GM21723 (cell line): ENCODE measurements around the gene GRHL3.

ENCODE experiments used
- ATAC-seq: cut with Tn5 transposase; IDR thresholded peaks from one replicate; pipeline ENCODE4 v1.9.1; 2021; ENCODE audit warnings: mild to moderate bottlenecking, moderate library complexity; ENCODE audit not compliant: unreplicated experiment

The GRHL3 gene

GRCh38 chr1:24317081-24317480, 2.1 kb upstream of the GRHL3 start:
- ATAC-seq = no peak

- no peak for ATAC-seq
Observed at GRCh38 chr1:24317956-24318614, 1.1 kb upstream of the GRHL3 start.

- ATAC-seq = no peak
Observed at GRCh38 chr1:24318615-24319311, 394 bp upstream of the GRHL3 start.

- ATAC-seq = no peak
Observed at GRCh38 chr1:24319962-24320361, 805 bp downstream of the GRHL3 start.

- no peak for ATAC-seq
Observed at GRCh38 chr1:24321126-24321525, 2.0 kb downstream of the GRHL3 start.

GRCh38 chr1:24321697-24322469, 2.7 kb downstream of the GRHL3 start:
- ATAC-seq = peak; percentile 49

- peak; percentile 26 for ATAC-seq
Observed at GRCh38 chr1:24322470-24323177, 3.5 kb downstream of the GRHL3 start.

- ATAC-seq = no peak
Observed at GRCh38 chr1:24323281-24323680, 4.1 kb downstream of the GRHL3 start.

- ATAC-seq = no peak
Observed at GRCh38 chr1:24324903-24325302, 5.7 kb downstream of the GRHL3 start.

- no peak for ATAC-seq
Observed at GRCh38 chr1:24325587-24326449, 6.7 kb downstream of the GRHL3 start.

- ATAC-seq = no peak
Observed at GRCh38 chr1:24327486-24327885, 8.3 kb downstream of the GRHL3 start.

- no peak for ATAC-seq
Observed at GRCh38 chr1:24327891-24328290, 8.7 kb downstream of the GRHL3 start.

- no peak for ATAC-seq
Observed at GRCh38 chr1:24329331-24329730, 10.2 kb downstream of the GRHL3 start.

- no peak for ATAC-seq
Observed at GRCh38 chr1:24329797-24330543, 10.8 kb downstream of the GRHL3 start.

GRCh38 chr1:24331961-24332673, 13.0 kb downstream of the GRHL3 start:
- ATAC-seq = no peak

- ATAC-seq = no peak
Observed at GRCh38 chr1:24336075-24336474, 16.9 kb downstream of the GRHL3 start.

- ATAC-seq = no peak
Observed at GRCh38 chr1:24337455-24337854, 18.3 kb downstream of the GRHL3 start.

- ATAC-seq = no peak
Observed at GRCh38 chr1:24338447-24338846, 19.3 kb downstream of the GRHL3 start.

GRCh38 chr1:24339996-24340395, 20.8 kb downstream of the GRHL3 start:
- ATAC-seq = no peak
